HepG2 (cell line): Measurements from ENCODE around the gene KCNK10. TPM values are rescaled to one million over a fixed set of nuclear protein-coding genes. Genes with fewer than 3 reads are reported as not detected.

Source experiments
- ATAC-seq: fragments of 200-7000 bp; cut with Tn5 transposase; 3 replicates; pipeline ENCODE4 v1.9.1; 2020; ENCODE audit warnings: mild to moderate bottlenecking, moderate library complexity
- BruUV-seq: library from RNA; stranded (reverse); fragments of 400-500 nt; replicated peaks from 2 replicates; lab custom pipeline; 2021; lab: Mats Ljungman, UMichigan
- CTCF ChIA-PET: fragments of 300-600 bp; formaldehyde crosslinking; extraction: SDS; loops from one replicate; lab custom pipeline; 2021; ENCODE audit warnings: low total read pairs, inconsistent platforms, low intra/inter-chr PET ratio; lab: Yijun Ruan, JAX
- POLR2A ChIA-PET: fragments of 350-600 bp; sonication (Branson Sonifier 250); formaldehyde crosslinking; loops from one replicate; lab custom pipeline; 2020; ENCODE audit warnings: antibody characterized with exemption, inconsistent platforms; lab: Yijun Ruan, JAX
- DNase-seq: peaks from one replicate; pipeline ENCODE4 v3.0.0-alpha.2; 2015; ENCODE audit warnings: low spot score
- FAIRE-seq: peaks from 3 replicates; lab custom pipeline; 2011; peaks lifted over from hg19 to GRCh38; lab: Jason Lieb, UNC
- H2AFZ ChIP-seq: one replicate; pipeline ENCODE4 v1.6.1; 2011; ENCODE audit warnings: low read length, inconsistent platforms
- H3K27ac ChIP-seq: fragments of 300-600 bp; 3 replicates; pipeline ENCODE4 v1.8.0; 2011; ENCODE audit warnings: mixed run types, mild to moderate bottlenecking, mixed read lengths, low read length, inconsistent platforms; ENCODE audit not compliant: insufficient read depth; ENCODE audit errors: extremely low read length
- H3K27me3 ChIP-seq, 2 experiments: fragments of 200-600 bp in 1 of 2; 2 replicates in 1 of 2; 3 replicates in 1 of 2; pipeline versions ENCODE4 v1.6.0 to v1.8.0; 2011; ENCODE audit warnings: low read length in 2 of 2, mild to moderate bottlenecking in 2 of 2, moderate library complexity in 2 of 2, inconsistent platforms in 1 of 2; ENCODE audit not compliant: insufficient read depth in 2 of 2, control insufficient read depth in 1 of 2
- H3K36me3 ChIP-seq, 2 experiments: fragments of 200-600 bp in 1 of 2; replicated peaks in 1 of 2; 2 replicates in 1 of 2; 3 replicates in 1 of 2; pipeline versions ENCODE4 v1.5.1 to v1.8.0; 2011; ENCODE audit warnings: low read length in 2 of 2, inconsistent platforms in 1 of 2; ENCODE audit not compliant: insufficient read depth in 2 of 2, control insufficient read depth in 1 of 2
- H3K4me1 ChIP-seq: 2 replicates; pipeline ENCODE4 v1.5.1; 2012; ENCODE audit warnings: low read length, inconsistent platforms; ENCODE audit not compliant: insufficient read depth
- H3K4me2 ChIP-seq: 2 replicates; pipeline ENCODE4 v1.6.0; 2011; ENCODE audit warnings: low read depth, low read length, inconsistent platforms
- H3K4me3 ChIP-seq, 3 experiments: fragments of 200-600 bp in 1 of 3; sonication (generic), shearing (Covaris generic) in 1 of 3; replicated peaks in 1 of 3; 2 replicates each; pipeline ENCODE4 v1.5.1; 2011 to 2016; ENCODE audit warnings: low read length in 3 of 3, inconsistent platforms in 2 of 3, low read depth in 2 of 3, mild to moderate bottlenecking in 2 of 3, control low read depth in 1 of 3, mixed read lengths in 1 of 3; ENCODE audit not compliant: insufficient read depth in 1 of 3
- H3K79me2 ChIP-seq: one replicate; pipeline ENCODE4 v1.6.1; 2011; ENCODE audit warnings: low read length, inconsistent platforms; ENCODE audit not compliant: insufficient read depth
- H3K9ac ChIP-seq: 2 replicates; pipeline ENCODE4 v1.6.0; 2011; ENCODE audit warnings: mild to moderate bottlenecking, low read depth, low read length, inconsistent platforms; ENCODE audit not compliant: insufficient read depth
- H3K9me3 ChIP-seq: 2 replicates; pipeline ENCODE4 v1.5.1; 2012; ENCODE audit warnings: mild to moderate bottlenecking, low read length
- H4K20me1 ChIP-seq: 2 replicates; pipeline ENCODE4 v1.6.0; 2011; ENCODE audit warnings: inconsistent platforms, mild to moderate bottlenecking, low read length, moderate library complexity; ENCODE audit not compliant: insufficient read depth
- CHD2 ChIP-seq: IDR thresholded peaks from 2 replicates; pipeline ENCODE4 v1.6.1; 2011; ENCODE audit warnings: low read depth, low read length, improper control_type of control experiment
- GTF2F1 ChIP-seq: fragments of 150-350 bp; IDR thresholded peaks from 2 replicates; pipeline ENCODE4 v1.6.1; 2014; ENCODE audit warnings: low read length
- MXD4 ChIP-seq: IDR thresholded peaks from 2 replicates; pipeline ENCODE4 v1.6.1; 2016; ENCODE audit warnings: mild to moderate bottlenecking, missing biosample characterization, missing genetic modification reagents
- NR3C1 ChIP-seq: sonication (generic); formaldehyde crosslinking; IDR thresholded peaks from 2 replicates; pipeline ENCODE4 v1.4.0; 2020; ENCODE audit warnings: missing genetic modification reagents
- PHF8 ChIP-seq: sonication (generic); formaldehyde crosslinking; IDR thresholded peaks from 2 replicates; pipeline ENCODE4 v1.5.0; 2020; ENCODE audit warnings: missing genetic modification reagents
- POLR2G ChIP-seq: fragments of 200-400 bp; formaldehyde crosslinking; IDR thresholded peaks from 2 replicates; pipeline ENCODE4 v1.6.1; 2018; ENCODE audit warnings: mild to moderate bottlenecking, low read depth, low read length, moderate library complexity
- ZNF556 ChIP-seq: sonication (generic); formaldehyde crosslinking; IDR thresholded peaks from 2 replicates; pipeline ENCODE4 v1.4.0; 2020; ENCODE audit warnings: mild to moderate bottlenecking, missing genetic modification reagents, borderline replicate concordance
- ZNF616 ChIP-seq: sonication (generic); formaldehyde crosslinking; IDR thresholded peaks from 2 replicates; pipeline ENCODE4 v1.5.0; 2020; ENCODE audit warnings: low read depth, mild to moderate bottlenecking, missing genetic modification reagents
- ZNF878 ChIP-seq: sonication (generic); formaldehyde crosslinking; IDR thresholded peaks from 2 replicates; pipeline ENCODE4 v1.8.1; 2023; ENCODE audit warnings: mild to moderate bottlenecking, missing genetic modification reagents, moderate library complexity
- WGBS: methylation state at CpG from one replicate; pipeline ENCODE4 v1.1.6; 2017; ENCODE audit warnings: low lambda C conversion rate; 5-methylcytosine and 5-hydroxymethylcytosine counted together
- in situ Hi-C: cut with HindIII; loops from 2 replicates; pipeline ENCODE4 v1.10.0; 2017; ENCODE audit warnings: low pct_unique_long_range_greater_than_20kb; ENCODE audit not compliant: extremely low pct_ligation_motif_present
- intact Hi-C: fragments of 100-400 bp; cut with micrococcal nuclease; formaldehyde crosslinking; loops from one replicate; pipeline ENCODE4 v1.10.0; 2022; ENCODE audit not compliant: unreplicated experiment
- polyA plus RNA-seq, 8 experiments: library from polyadenylated mRNA; depleted of rRNA in 3 of 8; stranded (reverse) in 7 of 8; unstranded in 1 of 8; fragments of >200 nt; fragmentation: Illumina TruSeq in 4 of 8; extraction: Trizol in 4 of 8; gene quantifications; 2 replicates each; pipeline versions ENCODE4 v1.2.1 to v1.2.3, GENCODE V29; 2011 to 2016; ENCODE audit warnings: low read depth in 4 of 8, missing spikeins in 1 of 8, mixed read lengths in 1 of 8; ENCODE audit not compliant: insufficient read depth in 1 of 8
- total RNA-seq, 5 experiments: library from RNA; depleted of rRNA; stranded (reverse); fragments of >200 nt; fragmentation: Illumina TruSeq; extraction: Trizol; gene quantifications; 2 replicates each; pipeline ENCODE4 v1.2.3, GENCODE V29; 2016; ENCODE audit warnings: low read depth in 1 of 5
- TF ChIP-seq, protein P1 (sequence below): sonication (generic); formaldehyde crosslinking; IDR thresholded peaks from 2 replicates; pipeline ENCODE4 v1.4.0; 2020; ENCODE audit warnings: mild to moderate bottlenecking, missing genetic modification reagents
- TF ChIP-seq, protein P2 (sequence below): sonication (generic); formaldehyde crosslinking; IDR thresholded peaks from 2 replicates; pipeline ENCODE4 v1.5.0; 2020; ENCODE audit warnings: mild to moderate bottlenecking, missing genetic modification reagents, borderline replicate concordance
- TF ChIP-seq, protein P3 (sequence below): sonication (generic); formaldehyde crosslinking; IDR thresholded peaks from 2 replicates; pipeline ENCODE4 v1.4.0; 2020; ENCODE audit warnings: missing genetic modification reagents, mild to moderate bottlenecking, borderline replicate concordance
- TF ChIP-seq, protein P4 (sequence below): sonication (generic); formaldehyde crosslinking; IDR thresholded peaks from 2 replicates; pipeline ENCODE4 v1.4.0; 2020; ENCODE audit warnings: missing genetic modification reagents, borderline replicate concordance
- TF ChIP-seq, protein P5 (sequence below): sonication (generic); formaldehyde crosslinking; conservative IDR thresholded peaks from 2 replicates; pipeline ENCODE4 v1.8.1; 2023; ENCODE audit warnings: missing genetic modification reagents

Gene KCNK10
- total and polyA plus RNA-seq, 2 of the 13 experiments (the other 11 are each of a cell fraction or from before 2014, with no cell fraction given), result not detected

DNA sequence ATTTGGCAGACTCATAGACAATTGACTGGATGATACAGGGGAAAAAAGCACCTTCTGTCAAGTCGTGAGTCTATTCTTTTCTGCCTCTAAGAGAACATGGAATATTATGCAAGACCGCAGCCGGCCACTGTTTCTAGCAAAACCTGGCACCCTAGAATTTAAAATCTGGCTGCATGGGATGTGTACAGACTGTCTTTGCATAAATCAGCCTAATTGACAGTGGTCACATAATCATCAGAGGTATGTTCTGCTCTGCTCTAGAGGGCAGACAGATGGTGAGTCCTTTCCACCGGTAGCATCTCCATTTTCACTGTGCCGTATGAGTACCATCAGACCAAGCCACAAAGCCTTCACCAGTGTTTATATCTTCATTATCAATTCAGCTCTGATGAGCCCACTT is 80.6 kb downstream of the KCNK10 start:
- no peak for DNase-seq
- H3K27ac ChIP-seq, result no peak overlapping the region
- in situ Hi-C loops, result no loop called here
- TF ChIP-seq CHD2, result no peak
- TF ChIP-seq ZNF616 (CRISPR knock-in tag), result no peak
- TF ChIP-seq POLR2G, result no peak
- TF ChIP-seq, protein P1, sequence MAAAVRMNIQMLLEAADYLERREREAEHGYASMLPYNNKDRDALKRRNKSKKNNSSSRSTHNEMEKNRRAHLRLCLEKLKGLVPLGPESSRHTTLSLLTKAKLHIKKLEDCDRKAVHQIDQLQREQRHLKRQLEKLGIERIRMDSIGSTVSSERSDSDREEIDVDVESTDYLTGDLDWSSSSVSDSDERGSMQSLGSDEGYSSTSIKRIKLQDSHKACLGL (CRISPR knock-in tag), result no peak
- TF ChIP-seq, protein P2, sequence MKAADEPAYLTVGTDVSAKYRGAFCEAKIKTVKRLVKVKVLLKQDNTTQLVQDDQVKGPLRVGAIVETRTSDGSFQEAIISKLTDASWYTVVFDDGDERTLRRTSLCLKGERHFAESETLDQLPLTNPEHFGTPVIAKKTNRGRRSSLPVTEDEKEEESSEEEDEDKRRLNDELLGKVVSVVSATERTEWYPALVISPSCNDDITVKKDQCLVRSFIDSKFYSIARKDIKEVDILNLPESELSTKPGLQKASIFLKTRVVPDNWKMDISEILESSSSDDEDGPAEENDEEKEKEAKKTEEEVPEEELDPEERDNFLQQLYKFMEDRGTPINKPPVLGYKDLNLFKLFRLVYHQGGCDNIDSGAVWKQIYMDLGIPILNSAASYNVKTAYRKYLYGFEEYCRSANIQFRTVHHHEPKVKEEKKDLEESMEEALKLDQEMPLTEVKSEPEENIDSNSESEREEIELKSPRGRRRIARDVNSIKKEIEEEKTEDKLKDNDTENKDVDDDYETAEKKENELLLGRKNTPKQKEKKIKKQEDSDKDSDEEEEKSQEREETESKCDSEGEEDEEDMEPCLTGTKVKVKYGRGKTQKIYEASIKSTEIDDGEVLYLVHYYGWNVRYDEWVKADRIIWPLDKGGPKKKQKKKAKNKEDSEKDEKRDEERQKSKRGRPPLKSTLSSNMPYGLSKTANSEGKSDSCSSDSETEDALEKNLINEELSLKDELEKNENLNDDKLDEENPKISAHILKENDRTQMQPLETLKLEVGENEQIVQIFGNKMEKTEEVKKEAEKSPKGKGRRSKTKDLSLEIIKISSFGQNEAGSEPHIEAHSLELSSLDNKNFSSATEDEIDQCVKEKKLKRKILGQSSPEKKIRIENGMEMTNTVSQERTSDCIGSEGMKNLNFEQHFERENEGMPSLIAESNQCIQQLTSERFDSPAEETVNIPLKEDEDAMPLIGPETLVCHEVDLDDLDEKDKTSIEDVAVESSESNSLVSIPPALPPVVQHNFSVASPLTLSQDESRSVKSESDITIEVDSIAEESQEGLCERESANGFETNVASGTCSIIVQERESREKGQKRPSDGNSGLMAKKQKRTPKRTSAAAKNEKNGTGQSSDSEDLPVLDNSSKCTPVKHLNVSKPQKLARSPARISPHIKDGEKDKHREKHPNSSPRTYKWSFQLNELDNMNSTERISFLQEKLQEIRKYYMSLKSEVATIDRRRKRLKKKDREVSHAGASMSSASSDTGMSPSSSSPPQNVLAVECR, result no peak
- TF ChIP-seq, protein P3, sequence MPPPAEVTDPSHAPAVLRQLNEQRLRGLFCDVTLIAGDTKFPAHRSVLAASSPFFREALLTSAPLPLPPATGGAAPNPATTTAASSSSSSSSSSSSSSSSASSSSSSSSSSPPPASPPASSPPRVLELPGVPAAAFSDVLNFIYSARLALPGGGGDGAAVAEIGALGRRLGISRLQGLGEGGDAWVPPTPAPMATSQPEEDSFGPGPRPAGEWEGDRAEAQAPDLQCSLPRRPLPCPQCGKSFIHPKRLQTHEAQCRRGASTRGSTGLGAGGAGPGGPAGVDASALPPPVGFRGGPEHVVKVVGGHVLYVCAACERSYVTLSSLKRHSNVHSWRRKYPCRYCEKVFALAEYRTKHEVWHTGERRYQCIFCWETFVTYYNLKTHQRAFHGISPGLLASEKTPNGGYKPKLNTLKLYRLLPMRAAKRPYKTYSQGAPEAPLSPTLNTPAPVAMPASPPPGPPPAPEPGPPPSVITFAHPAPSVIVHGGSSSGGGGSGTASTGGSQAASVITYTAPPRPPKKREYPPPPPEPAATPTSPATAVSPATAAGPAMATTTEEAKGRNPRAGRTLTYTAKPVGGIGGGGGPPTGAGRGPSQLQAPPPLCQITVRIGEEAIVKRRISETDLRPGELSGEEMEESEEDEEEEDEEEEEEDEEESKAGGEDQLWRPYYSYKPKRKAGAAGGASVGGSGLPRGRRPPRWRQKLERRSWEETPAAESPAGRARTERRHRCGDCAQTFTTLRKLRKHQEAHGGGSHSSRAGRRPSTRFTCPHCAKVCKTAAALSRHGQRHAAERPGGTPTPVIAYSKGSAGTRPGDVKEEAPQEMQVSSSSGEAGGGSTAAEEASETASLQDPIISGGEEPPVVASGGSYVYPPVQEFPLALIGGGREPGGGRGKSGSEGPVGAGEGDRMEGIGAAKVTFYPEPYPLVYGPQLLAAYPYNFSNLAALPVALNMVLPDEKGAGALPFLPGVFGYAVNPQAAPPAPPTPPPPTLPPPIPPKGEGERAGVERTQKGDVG (CRISPR knock-in tag), result no peak
- TF ChIP-seq ZNF878 (CRISPR knock-in tag), result no peak
- TF ChIP-seq NR3C1 (CRISPR knock-in tag), result no peak
- no peak for TF ChIP-seq GTF2F1
- TF ChIP-seq, protein P4, sequence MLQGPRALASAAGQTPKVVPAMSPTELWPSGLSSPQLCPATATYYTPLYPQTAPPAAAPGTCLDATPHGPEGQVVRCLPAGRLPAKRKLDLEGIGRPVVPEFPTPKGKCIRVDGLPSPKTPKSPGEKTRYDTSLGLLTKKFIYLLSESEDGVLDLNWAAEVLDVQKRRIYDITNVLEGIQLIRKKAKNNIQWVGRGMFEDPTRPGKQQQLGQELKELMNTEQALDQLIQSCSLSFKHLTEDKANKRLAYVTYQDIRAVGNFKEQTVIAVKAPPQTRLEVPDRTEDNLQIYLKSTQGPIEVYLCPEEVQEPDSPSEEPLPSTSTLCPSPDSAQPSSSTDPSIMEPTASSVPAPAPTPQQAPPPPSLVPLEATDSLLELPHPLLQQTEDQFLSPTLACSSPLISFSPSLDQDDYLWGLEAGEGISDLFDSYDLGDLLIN (CRISPR knock-in tag), result no peak
- TF ChIP-seq MXD4 (CRISPR knock-in tag), result no peak
- TF ChIP-seq, protein P5, sequence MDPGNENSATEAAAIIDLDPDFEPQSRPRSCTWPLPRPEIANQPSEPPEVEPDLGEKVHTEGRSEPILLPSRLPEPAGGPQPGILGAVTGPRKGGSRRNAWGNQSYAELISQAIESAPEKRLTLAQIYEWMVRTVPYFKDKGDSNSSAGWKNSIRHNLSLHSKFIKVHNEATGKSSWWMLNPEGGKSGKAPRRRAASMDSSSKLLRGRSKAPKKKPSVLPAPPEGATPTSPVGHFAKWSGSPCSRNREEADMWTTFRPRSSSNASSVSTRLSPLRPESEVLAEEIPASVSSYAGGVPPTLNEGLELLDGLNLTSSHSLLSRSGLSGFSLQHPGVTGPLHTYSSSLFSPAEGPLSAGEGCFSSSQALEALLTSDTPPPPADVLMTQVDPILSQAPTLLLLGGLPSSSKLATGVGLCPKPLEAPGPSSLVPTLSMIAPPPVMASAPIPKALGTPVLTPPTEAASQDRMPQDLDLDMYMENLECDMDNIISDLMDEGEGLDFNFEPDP (CRISPR knock-in tag), result no peak
- no peak for TF ChIP-seq PHF8 (CRISPR knock-in tag)
- no peak for TF ChIP-seq ZNF556

More for the DNA sequence above, 80.6 kb downstream of the KCNK10 start:
- whole genome bisulfite sequencing, result 81% methylated on average over 4 of the region's 5 CpGs
- H3K9me3 ChIP-seq, result no peaks in the 10 kb centered on the region
- no peak overlapping the region for H3K4me3 ChIP-seq
- no peak overlapping the region for H2AFZ ChIP-seq
- FAIRE-seq (no peak), ATAC-seq (no peak)
- peaks cover 6% of the 10 kb centered on the region; the same call in 1 of the 2 replicates for H3K4me1 ChIP-seq
- no peak overlapping the region for H3K9ac ChIP-seq
- no peaks in the 10 kb centered on the region for H3K36me3 ChIP-seq
- no peaks in the 10 kb centered on the region for H3K79me2 ChIP-seq
- intact Hi-C loops, result no loop called here
- no TSS peak for BruUV-seq
- H3K4me2 ChIP-seq, result no peak overlapping the region
- H3K27me3 ChIP-seq, result peaks cover 0 to 24% of the 10 kb centered on the region in 2 experiments; a peak in 2 of 5 replicates
- ChIA-PET POLR2A (no interaction called here), CTCF (no interaction called here)
- no peaks in the 10 kb centered on the region for H4K20me1 ChIP-seq
